Activated naive CD8-positive, alpha-beta T cell treated with anti-CD3 and anti-CD28 coated beads, Interleukin-2, amount 50 U/mL, for 24 hours (primary cell): Measurements from ENCODE around the gene CD4.
"Not testable (repeated sequence)": the region's sequence is repeated elsewhere in the genome, so short reads cannot be mapped to it uniquely, and the experiment has no call there.

Source experiments
- ATAC-seq: fragments of 150-1000 bp; cut with Tn5 transposase; one replicate; pipeline ENCODE4 v1.10.0; 2021
- DNase-seq: peaks from one replicate; pipeline ENCODE4 v3.0.0; 2021
- H3K27ac Mint-ChIP-seq: one replicate; pipeline ENCODE4 v1.8.0; 2021; ENCODE audit warnings: mild to moderate bottlenecking, mixed read lengths
- H3K27me3 Mint-ChIP-seq: one replicate; pipeline ENCODE4 v1.8.0; 2021; ENCODE audit warnings: mixed read lengths
- H3K36me3 Mint-ChIP-seq: one replicate; pipeline ENCODE4 v1.8.0; 2021; ENCODE audit warnings: low read depth, mixed read lengths
- H3K4me1 Mint-ChIP-seq: one replicate; pipeline ENCODE4 v1.8.0; 2021; ENCODE audit warnings: mixed read lengths
- H3K4me3 Mint-ChIP-seq: one replicate; pipeline ENCODE4 v1.8.0; 2021; ENCODE audit warnings: mild to moderate bottlenecking, moderate library complexity, mixed read lengths
- H3K9me3 Mint-ChIP-seq: one replicate; pipeline ENCODE4 v1.8.0; 2021; ENCODE audit warnings: mixed read lengths

The CD4 gene

DNA sequence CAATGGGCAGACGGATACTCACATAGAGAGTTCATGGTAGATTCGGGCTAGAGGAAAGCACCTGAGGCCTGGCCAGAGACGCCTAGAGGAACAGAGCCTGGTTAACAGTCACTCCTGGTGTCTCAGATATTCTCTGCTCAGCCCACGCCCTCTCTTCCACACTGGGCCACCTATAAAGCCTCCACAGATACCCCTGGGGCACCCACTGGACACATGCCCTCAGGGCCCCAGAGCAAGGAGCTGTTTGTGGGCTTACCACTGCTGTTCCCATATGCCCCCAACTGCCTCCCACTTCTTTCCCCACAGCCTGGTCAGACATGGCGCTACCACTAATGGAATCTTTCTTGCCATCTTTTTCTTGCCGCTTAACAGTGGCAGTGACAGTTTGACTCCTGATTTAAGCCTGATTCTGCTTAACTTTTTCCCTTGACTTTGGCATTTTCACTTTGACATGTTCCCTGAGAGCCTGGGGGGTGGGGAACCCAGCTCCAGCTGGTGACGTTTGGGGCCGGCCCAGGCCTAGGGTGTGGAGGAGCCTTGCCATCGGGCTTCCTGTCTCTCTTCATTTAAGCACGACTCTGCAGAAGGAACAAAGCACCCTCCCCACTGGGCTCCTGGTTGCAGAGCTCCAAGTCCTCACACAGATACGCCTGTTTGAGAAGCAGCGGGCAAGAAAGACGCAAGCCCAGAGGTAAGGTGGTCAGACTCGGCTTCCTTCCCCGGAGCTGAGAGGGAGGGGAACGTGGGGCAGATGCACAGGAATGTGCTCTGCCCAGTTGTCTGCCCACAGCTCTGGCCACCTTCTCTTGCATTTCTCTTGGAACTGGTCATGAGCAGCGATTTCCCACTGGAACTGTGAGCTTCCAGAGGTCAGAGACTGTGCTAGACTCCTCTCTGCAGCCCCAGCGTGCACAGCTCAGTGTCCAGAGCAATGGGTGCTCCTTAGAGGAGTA, at the start of gene CD4:
CD4 (plus strand) TSS at position 557 of the 953 bp plus-strand sequence. CDS start 10,611 bp downstream, outside the sequence.
- Mint-ChIP-seq H3K4me3 (peak within 1 kb of the TSS; percentile 70), H3K4me1 (peaks cover 72% of the 10 kb centered on the region), H3K36me3 (no peaks in the 10 kb centered on the region), H3K27ac (peak within 1 kb of the TSS; percentile 29), H3K9me3 (no peaks in the 10 kb centered on the region), H3K27me3 (peaks cover 5% of the 10 kb centered on the region)
- DNase-seq (peak; percentile 66), ATAC-seq (peak; percentile 71)

DNA sequence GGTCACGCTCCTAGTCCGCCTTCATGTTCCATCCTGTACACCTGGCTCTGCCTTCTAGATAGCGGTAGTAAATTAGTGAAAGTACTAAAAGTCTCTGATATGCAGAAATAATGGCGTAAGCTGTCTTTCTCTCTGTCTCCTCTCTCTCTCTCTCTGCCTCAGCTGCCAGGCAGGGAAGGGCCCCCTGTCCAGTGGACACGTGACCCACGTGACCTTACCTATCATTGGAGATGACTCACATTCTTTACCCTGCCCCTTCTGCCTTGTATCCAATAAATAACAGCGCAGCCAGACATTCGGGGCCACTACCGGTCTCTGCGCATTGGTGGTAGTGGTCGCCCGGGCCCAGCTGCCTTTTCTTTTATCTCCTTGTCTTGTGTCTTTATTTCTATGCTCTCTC, 47.2 kb upstream of the CD4 start:
- Mint-ChIP-seq H3K4me1 (peaks cover 41% of the 10 kb centered on the region), H3K36me3 (peaks cover 28% of the 10 kb centered on the region)
- DNase-seq, H3K4me3 Mint-ChIP-seq, H3K9me3 Mint-ChIP-seq, ATAC-seq, H3K27me3 Mint-ChIP-seq, H3K27ac Mint-ChIP-seq: not testable (repeated sequence)

DNA sequence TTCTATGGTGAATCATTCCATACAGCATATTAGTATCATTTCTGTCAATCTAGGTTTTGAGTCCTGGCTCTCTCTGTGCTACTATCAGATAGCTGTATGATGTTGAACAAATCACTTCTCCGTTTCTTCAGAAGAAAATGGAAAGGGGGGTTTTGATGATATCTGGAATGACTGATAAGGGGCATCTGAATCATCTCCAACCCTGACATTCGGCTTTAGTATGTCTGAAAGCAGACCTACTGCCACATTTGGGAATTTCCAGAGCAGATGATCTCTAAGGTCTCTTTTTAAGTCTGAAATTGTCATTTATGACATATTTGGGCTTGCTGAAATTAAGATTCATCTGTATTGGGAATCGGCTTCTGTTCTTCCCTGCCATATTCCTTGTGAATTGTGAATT, 46.5 kb upstream of the CD4 start:
- DNase-seq = no peak
- peak; percentile 79 for ATAC-seq
- peak overlapping the region; percentile 85 for H3K27ac Mint-ChIP-seq
- H3K4me1 Mint-ChIP-seq = peaks cover 41% of the 10 kb centered on the region
- peak overlapping the region; percentile 28 for H3K4me3 Mint-ChIP-seq
- peaks cover 35% of the 10 kb centered on the region for H3K36me3 Mint-ChIP-seq
- H3K27me3 Mint-ChIP-seq = no peaks in the 10 kb centered on the region
- H3K9me3 Mint-ChIP-seq = peaks cover 10% of the 10 kb centered on the region

DNA sequence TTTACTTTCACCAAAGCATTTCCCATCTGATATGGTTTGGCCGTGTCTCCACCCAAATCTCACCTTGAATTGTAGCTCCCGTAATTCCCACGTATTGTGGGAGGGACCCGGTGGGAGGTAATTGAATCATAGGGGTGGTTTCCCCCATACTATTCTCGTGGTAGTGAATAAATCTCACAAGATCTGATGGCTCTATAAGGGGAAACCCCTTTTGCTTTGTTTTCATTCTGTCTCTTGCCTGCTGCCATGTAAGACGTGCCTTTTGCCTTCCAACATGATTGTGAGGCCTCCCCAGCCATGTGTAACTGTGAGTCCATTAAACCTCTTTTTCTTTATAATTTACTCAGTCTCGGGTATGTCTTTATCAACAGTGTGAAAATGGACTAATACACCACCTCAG, 46.0 kb upstream of the CD4 start:
- not testable (repeated sequence) for H3K9me3 Mint-ChIP-seq, H3K27me3 Mint-ChIP-seq, DNase-seq
- peak overlapping the region; percentile 28 for H3K4me3 Mint-ChIP-seq
- peaks cover 41% of the 10 kb centered on the region for H3K4me1 Mint-ChIP-seq
- peak; percentile 41 for ATAC-seq
- peaks cover 40% of the 10 kb centered on the region for H3K36me3 Mint-ChIP-seq
- H3K27ac Mint-ChIP-seq = peak overlapping the region; percentile 85

DNA sequence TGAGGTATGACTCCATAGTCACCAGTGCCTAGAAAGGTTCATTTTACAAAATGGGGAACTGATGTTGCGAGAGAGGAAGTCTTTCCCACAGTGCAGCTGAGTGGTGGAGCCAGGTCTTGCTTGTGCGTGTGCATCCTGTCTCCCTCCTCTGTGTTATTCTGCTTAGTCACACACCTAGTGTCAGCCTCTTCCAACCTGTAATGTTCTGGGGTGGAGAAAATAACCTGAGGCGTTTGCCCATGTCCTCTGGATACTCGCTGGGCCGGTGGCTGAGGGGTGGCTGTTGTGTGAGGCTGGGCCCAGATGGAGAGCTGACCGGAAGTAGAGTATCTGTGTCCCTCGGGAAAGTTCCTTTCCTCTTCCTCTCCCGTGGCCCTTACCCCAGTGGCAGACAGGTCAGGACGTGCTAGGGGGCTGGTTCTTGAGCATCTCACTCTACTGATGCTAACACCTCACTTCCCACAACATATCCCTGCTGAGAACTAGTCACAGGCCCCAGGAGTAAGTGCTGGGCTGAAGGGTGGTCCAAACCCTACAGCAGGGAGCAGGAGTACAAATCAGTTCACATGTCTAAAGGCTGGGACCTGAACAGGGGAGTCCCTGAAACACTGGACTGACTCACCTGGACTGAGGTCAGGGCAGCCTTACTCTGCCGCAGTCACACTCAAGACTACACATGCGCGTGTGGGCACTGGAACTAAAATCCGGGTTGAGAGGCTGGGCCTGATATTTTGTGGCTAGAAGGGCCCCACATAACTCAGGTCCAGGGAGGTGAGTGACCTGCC, 43.4 kb upstream of the CD4 start:
- no peak overlapping the region for H3K4me3 Mint-ChIP-seq
- H3K4me1 Mint-ChIP-seq = peaks cover 43% of the 10 kb centered on the region
- H3K9me3 Mint-ChIP-seq = peaks cover 10% of the 10 kb centered on the region
- ATAC-seq (peak; percentile 39), DNase-seq (no peak)
- H3K36me3 Mint-ChIP-seq = peaks cover 53% of the 10 kb centered on the region
- peak overlapping the region; percentile 67 for H3K27ac Mint-ChIP-seq
- no peaks in the 10 kb centered on the region for H3K27me3 Mint-ChIP-seq

DNA sequence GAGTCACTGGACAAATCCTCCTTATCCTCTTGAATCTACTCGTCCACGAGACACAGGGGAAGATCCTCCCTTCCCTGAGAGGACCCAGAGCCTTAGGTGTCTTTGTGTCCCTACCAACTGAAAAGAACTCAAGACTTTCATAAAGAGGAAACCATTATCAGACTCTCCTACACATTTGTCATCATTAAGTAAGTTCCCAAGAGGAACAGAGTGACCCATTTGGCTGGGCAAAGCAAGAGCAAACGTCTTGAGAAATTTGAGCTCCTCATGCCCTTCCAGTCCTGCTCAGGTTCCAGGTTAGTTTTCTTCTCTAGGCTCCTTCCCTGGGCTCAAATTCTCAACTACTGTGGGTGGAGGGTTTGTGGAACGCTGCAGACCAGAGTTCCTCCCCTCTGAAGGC, 42.1 kb upstream of the CD4 start:
- peak overlapping the region; percentile 13 for H3K27ac Mint-ChIP-seq
- no peaks in the 10 kb centered on the region for H3K27me3 Mint-ChIP-seq
- DNase-seq (no peak), ATAC-seq (no peak)
- peaks cover 10% of the 10 kb centered on the region for H3K9me3 Mint-ChIP-seq
- H3K4me3 Mint-ChIP-seq = no peak overlapping the region
- peaks cover 61% of the 10 kb centered on the region for H3K36me3 Mint-ChIP-seq
- peaks cover 51% of the 10 kb centered on the region for H3K4me1 Mint-ChIP-seq

DNA sequence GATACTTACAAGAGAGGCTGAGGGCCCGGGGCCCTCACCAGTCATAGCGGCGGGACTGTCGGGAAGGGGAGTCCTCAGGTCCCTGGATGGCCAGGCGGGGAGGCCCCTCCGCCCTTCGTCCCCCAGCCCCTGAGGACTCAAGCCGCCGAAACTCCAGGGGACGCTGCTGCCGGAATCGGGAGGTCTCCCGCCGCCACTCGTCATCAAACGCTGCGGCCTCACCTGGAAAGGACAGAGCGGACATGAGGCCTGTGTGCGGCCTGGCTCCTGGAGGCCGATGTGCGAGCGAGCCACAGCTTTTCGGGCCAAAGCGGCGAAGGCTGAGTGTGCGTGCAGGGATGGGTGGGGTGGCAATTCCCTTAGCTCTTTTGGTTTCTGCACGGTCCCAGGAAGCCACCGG, 40.6 kb upstream of the CD4 start:
- H3K36me3 Mint-ChIP-seq = peaks cover 55% of the 10 kb centered on the region
- H3K27ac Mint-ChIP-seq = no peak overlapping the region
- H3K9me3 Mint-ChIP-seq = peaks cover 4% of the 10 kb centered on the region
- no peak overlapping the region for H3K4me3 Mint-ChIP-seq
- DNase-seq = no peak
- ATAC-seq = no peak
- H3K4me1 Mint-ChIP-seq = peaks cover 44% of the 10 kb centered on the region
- H3K27me3 Mint-ChIP-seq = no peaks in the 10 kb centered on the region

DNA sequence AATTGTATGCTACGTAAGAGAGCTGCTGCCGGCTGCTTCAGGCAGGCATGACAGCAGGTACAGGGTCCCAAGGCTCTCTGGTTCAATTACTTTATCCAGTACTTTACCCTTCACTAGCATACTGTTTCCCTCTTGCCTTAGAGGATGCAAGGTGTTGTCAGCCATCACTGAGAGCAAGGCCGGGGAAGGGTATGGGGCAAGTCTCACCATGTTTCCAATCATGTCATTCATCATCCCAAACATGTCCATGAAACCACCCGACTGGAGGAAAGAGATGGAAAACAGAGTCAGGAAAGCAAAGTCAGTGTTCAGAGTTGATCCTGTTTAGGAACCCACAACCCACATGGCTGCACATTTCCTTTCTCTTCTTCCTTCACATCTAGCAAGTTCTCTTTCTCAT, 38.8 kb upstream of the CD4 start:
- peaks cover 47% of the 10 kb centered on the region for H3K36me3 Mint-ChIP-seq
- peaks cover 41% of the 10 kb centered on the region for H3K4me1 Mint-ChIP-seq
- no peak for ATAC-seq
- no peak for DNase-seq
- H3K4me3 Mint-ChIP-seq = no peak overlapping the region
- H3K9me3 Mint-ChIP-seq = no peaks in the 10 kb centered on the region
- no peaks in the 10 kb centered on the region for H3K27me3 Mint-ChIP-seq
- H3K27ac Mint-ChIP-seq = peak overlapping the region; percentile 33

DNA sequence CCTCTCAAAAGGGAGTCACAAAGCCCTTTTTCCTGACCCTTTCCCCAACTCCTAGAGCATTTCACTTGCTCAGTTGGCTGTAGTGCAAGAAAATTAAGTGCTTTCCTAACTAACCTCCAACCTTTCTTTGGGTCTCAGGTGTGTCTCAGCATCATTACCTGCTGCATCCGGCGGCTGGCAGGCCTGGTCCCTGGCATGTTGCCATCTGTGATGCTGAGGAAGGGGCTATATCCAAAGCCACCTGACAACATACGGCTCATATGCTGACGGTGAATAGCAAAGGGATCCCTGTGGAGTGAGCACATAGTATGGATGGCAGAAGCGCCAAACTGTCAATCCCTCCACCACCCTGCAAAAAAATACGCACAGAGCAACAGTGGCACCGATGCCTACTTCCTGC, 37.6 kb upstream of the CD4 start:
- peaks cover 38% of the 10 kb centered on the region for H3K36me3 Mint-ChIP-seq
- no peak for ATAC-seq
- H3K27ac Mint-ChIP-seq = peak overlapping the region; percentile 74
- no peaks in the 10 kb centered on the region for H3K27me3 Mint-ChIP-seq
- peak overlapping the region; percentile 90 for H3K4me3 Mint-ChIP-seq
- peaks cover 32% of the 10 kb centered on the region for H3K4me1 Mint-ChIP-seq
- no peak for DNase-seq
- H3K9me3 Mint-ChIP-seq = no peaks in the 10 kb centered on the region

DNA sequence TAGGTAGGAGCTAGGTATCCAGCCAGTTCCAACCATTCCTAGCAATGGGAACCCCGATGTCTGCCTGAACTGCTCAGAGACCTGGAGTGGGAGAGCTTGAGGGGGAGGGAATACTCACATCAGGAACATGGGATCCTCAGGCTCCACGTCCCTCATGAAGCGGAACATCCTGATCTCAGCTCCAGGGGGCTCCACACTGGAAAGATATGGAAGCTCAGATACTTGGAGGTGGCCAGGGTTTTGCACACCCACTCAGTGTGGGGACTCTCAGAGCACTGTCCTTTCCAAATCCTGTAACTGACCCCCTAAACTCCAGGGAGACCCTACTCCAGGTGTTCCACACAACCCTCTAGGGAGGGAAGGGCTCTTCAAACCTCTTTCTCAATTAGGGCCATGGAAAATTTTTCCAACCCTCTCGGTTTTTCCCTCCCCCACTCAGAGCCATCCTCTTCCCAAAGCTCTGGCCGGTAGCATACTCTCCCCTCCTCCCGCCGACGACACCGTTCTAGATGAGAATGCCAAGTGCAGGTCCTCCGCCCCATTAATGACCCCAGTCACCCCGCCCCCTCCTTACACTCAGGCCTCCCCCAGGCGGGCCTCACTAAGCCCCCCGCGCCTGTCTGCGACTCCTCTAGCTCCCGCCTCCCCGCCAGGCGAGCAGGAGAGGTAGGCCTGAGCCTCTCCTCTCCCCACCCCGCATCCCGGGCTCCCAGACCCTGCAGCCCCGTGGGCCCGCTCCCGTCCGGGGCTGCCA, 37.0 kb upstream of the CD4 start:
- Mint-ChIP-seq H3K9me3 (no peaks in the 10 kb centered on the region), H3K4me3 (peak overlapping the region; percentile 90), H3K27me3 (peaks cover 4% of the 10 kb centered on the region), H3K4me1 (peaks cover 32% of the 10 kb centered on the region), H3K36me3 (peaks cover 33% of the 10 kb centered on the region), H3K27ac (peak overlapping the region; percentile 98)
- ATAC-seq = no peak
- DNase-seq = peak; percentile 36

DNA sequence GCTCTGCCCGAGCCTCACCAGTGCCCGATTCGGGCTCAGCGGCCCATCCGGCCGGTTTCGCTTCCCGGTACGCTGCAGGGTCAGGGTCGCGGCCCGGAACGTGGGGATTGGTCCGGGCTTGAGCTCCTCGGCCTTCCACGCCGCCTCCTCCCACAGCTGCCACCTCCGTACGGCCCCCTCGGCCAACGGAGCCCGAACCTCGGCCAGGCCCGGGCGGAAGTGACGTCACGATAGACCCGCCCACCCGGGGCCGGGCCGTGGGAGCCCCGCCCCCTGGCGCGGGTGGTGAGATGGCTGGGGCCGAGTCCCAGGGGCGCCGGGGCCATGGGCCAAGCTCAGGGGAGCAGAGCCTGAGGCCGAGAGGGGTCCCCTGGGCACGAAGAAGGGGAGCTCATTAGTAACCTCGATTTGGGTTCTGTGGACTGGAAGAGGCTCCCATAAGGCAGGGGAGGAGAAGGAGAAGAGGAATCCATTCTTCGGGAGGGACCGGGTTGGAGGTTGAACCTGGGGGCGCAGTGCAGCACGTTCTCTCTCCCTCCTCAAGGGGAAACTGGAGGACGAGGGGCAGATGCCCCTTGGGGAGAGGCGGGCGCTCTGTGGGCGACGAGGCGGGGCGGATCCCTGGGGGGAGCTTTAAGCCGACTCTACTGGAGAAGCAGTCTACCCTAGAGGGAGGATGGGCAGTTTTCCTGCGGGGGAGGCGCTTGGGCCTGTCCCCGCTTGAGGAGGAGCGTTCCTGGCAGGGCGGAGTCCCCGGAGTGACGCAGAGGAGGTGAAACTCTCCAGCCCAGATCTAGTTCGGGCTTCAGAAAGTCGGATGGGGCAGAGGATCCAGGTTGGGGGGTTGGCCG, 36.2 kb upstream of the CD4 start, which contains the start of gene MLF2:
MLF2 (minus strand) TSS at position 221 of the 851 bp plus-strand sequence. CDS start 807 bp downstream, outside the sequence.
- H3K9me3 Mint-ChIP-seq = no peaks in the 10 kb centered on the region
- peak within 1 kb of the TSS; percentile 98 for H3K27ac Mint-ChIP-seq
- peaks cover 5% of the 10 kb centered on the region for H3K27me3 Mint-ChIP-seq
- DNase-seq (peak; percentile 98), ATAC-seq (peak; percentile 95)
- H3K36me3 Mint-ChIP-seq = peaks cover 25% of the 10 kb centered on the region
- H3K4me3 Mint-ChIP-seq = peak within 1 kb of the TSS; percentile 90
- peaks cover 32% of the 10 kb centered on the region for H3K4me1 Mint-ChIP-seq

DNA sequence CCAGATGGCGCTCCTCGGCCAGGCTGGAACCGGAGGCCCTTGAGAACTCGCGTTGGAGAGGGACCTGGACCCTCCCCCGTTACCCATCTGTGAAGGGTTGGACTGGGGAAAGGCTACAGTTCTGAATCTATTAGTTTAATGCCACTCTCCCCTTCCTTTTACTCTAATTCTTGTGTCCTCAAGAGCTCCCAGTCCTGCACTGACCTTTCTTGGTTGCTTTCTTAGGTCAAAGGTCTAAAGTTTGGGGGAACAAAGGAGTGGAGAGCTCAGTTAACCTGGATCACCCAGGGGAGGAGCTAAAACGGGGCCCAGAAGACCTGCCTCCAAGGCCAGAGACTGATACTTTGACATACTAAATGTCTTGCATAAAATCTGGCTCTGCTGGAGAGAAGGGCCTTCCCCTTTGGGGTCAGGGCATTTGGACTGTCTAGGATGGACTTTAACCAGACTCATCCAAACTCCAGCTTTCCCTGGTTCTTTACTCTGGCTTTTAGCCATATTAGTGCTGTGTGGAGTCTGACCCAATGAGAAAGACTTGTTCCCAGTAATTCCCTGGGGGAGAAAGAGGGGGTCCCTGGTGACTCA, 35.5 kb upstream of the CD4 start:
- no peak for ATAC-seq
- peaks cover 7% of the 10 kb centered on the region for H3K27me3 Mint-ChIP-seq
- H3K4me1 Mint-ChIP-seq = peaks cover 35% of the 10 kb centered on the region
- peaks cover 21% of the 10 kb centered on the region for H3K36me3 Mint-ChIP-seq
- DNase-seq = no peak
- peak overlapping the region; percentile 90 for H3K4me3 Mint-ChIP-seq
- no peaks in the 10 kb centered on the region for H3K9me3 Mint-ChIP-seq
- peak overlapping the region; percentile 98 for H3K27ac Mint-ChIP-seq

DNA sequence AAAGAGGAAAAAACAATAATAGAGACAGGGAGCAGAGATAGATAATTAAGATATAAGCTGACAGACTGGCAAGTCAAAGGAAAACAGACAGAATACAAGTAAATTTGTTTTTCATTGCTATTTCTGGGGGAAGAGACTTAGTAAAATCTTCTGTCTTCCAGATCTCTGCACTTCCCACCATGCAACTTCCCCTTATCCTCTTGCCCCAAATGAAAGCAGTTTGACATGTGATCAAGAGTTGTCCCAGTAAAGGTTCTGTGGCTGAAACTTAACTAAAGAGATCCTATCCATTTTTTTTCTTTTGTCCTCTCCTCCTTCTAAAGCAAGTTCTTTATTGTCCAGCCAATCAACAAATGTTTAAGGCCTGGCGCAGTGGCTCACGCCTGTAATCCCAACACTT, 34.9 kb upstream of the CD4 start:
- no peak for DNase-seq
- ATAC-seq = no peak
- H3K27me3 Mint-ChIP-seq = peaks cover 7% of the 10 kb centered on the region
- H3K27ac Mint-ChIP-seq = no peak overlapping the region
- H3K9me3 Mint-ChIP-seq = no peaks in the 10 kb centered on the region
- H3K4me3 Mint-ChIP-seq = no peak overlapping the region
- H3K36me3 Mint-ChIP-seq = peaks cover 18% of the 10 kb centered on the region
- H3K4me1 Mint-ChIP-seq = peaks cover 35% of the 10 kb centered on the region
